ENCODE results near the gene SPX.

SPX gene

GRCh38 chr12:21528953-21529352, 2.9 kb downstream of the SPX start:
- H3K4me3 ChIP-seq = no peak overlapping the region
- H3K27ac ChIP-seq = no peak overlapping the region

GRCh38 chr12:21529456-21529855, 3.4 kb downstream of the SPX start:
- no peak overlapping the region for H3K27ac ChIP-seq

GRCh38 chr12:21538061-21538653, 12.1 kb downstream of the SPX start:
- no peak overlapping the region for H3K4me3 ChIP-seq
- no peak overlapping the region for H3K27ac ChIP-seq

More at GRCh38 chr12:21529456-21529855, 3.4 kb downstream of the SPX start:
- H3K4me3 ChIP-seq = no peak overlapping the region

GRCh38 chr12:21539797-21540196, 13.7 kb downstream of the SPX start:
- H3K27ac ChIP-seq = no peak overlapping the region
- no peak overlapping the region for H3K4me3 ChIP-seq

- Histone ChIP-seq H3K4me3 (no peak overlapping the region), H3K27ac (no peak overlapping the region)
Observed at GRCh38 chr12:21541773-21542172, 15.7 kb downstream of the SPX start.

GRCh38 chr12:21542403-21542802, 16.3 kb downstream of the SPX start:
- Histone ChIP-seq H3K4me3 (no peak overlapping the region), H3K27ac (no peak overlapping the region)

- Histone ChIP-seq H3K4me3 (no peak overlapping the region), H3K27ac (no peak overlapping the region)
Observed at GRCh38 chr12:21543151-21543550, 17.1 kb downstream of the SPX start.

GRCh38 chr12:21545557-21545956, 19.5 kb downstream of the SPX start:
- H3K4me3 ChIP-seq = no peak overlapping the region
- H3K27ac ChIP-seq = no peak overlapping the region

- no peak overlapping the region for H3K27ac ChIP-seq
- H3K4me3 ChIP-seq = no peak overlapping the region
Observed at GRCh38 chr12:21546716-21547115, 20.6 kb downstream of the SPX start.

- H3K27ac ChIP-seq = no peak overlapping the region
- no peak overlapping the region for H3K4me3 ChIP-seq
Observed at GRCh38 chr12:21547437-21547836, 21.3 kb downstream of the SPX start.

- no peak overlapping the region for H3K4me3 ChIP-seq
- H3K27ac ChIP-seq = no peak overlapping the region
Observed at GRCh38 chr12:21551841-21552465, 25.9 kb downstream of the SPX start.

GRCh38 chr12:21552635-21553328, 26.7 kb downstream of the SPX start:
- Histone ChIP-seq H3K27ac (no peak overlapping the region), H3K4me3 (no peak overlapping the region)

- Histone ChIP-seq H3K27ac (no peak overlapping the region), H3K4me3 (no peak overlapping the region)
Observed at GRCh38 chr12:21553329-21553675, 27.2 kb downstream of the SPX start.

GRCh38 chr12:21558100-21558679, 32.1 kb downstream of the SPX start:
- Histone ChIP-seq H3K4me3 (no peak overlapping the region), H3K27ac (no peak overlapping the region)

GRCh38 chr12:21559855-21560569, 33.9 kb downstream of the SPX start:
- Histone ChIP-seq H3K4me3 (no peak overlapping the region), H3K27ac (no peak overlapping the region)

GRCh38 chr12:21561158-21561557, 35.1 kb downstream of the SPX start:
- Histone ChIP-seq H3K4me3 (no peak overlapping the region), H3K27ac (no peak overlapping the region)

GRCh38 chr12:21562859-21563258, 36.8 kb downstream of the SPX start:
- H3K4me3 ChIP-seq = no peak overlapping the region
- H3K27ac ChIP-seq = no peak overlapping the region

- Histone ChIP-seq H3K4me3 (no peak overlapping the region), H3K27ac (no peak overlapping the region)
Observed at GRCh38 chr12:21566223-21566906, 40.3 kb downstream of the SPX start.

GRCh38 chr12:21566907-21567394, 40.9 kb downstream of the SPX start:
- no peak overlapping the region for H3K27ac ChIP-seq
- no peak overlapping the region for H3K4me3 ChIP-seq

GRCh38 chr12:21568115-21568514, 42.0 kb downstream of the SPX start:
- H3K27ac ChIP-seq = no peak overlapping the region
- no peak overlapping the region for H3K4me3 ChIP-seq

All from skin epidermis (tissue), 12 donors.